ENCODE measurements around the gene COX4I1. TPM values are rescaled to one million over a fixed set of nuclear protein-coding genes. Genes with fewer than 3 reads are reported as not detected.

COX4I1 gene
- polyA plus RNA-seq, 3 donors = 533 to 1,232 (median 1,054) TPM

- H3K27ac ChIP-seq (ENCODE audit: low read depth, low read length) = no peak overlapping the region
- 80 to 98% (median 95%) methylated on average over 2 of the region's 2 CpGs for WGBS, 3 donors
Measured at GRCh38 chr16:85763616-85764015, 35.9 kb upstream of the COX4I1 start.

GRCh38 chr16:85765211-85765610 is 34.3 kb upstream of the COX4I1 start:
- WGBS, 3 donors = 60 to 67% (median 62%) methylated on average over 8 of the region's 8 CpGs
- H3K27ac ChIP-seq (ENCODE audit: low read depth, low read length) = no peak overlapping the region

- no peak overlapping the region for H3K27ac ChIP-seq (ENCODE audit: low read depth, low read length)
- WGBS, 3 donors = 63 to 69% (median 69%) methylated on average over 8 of the region's 8 CpGs
Measured at GRCh38 chr16:85765767-85766166, 33.7 kb upstream of the COX4I1 start.

GRCh38 chr16:85767531-85767930 is 32.0 kb upstream of the COX4I1 start:
- 63 to 75% (median 66%) methylated on average over 8 of the region's 8 CpGs for WGBS, 3 donors
- H3K27ac ChIP-seq (ENCODE audit: low read depth, low read length) = no peak overlapping the region

- 67 to 82% (median 71%) methylated on average over 2 of the region's 2 CpGs for WGBS, 3 donors
- no peak overlapping the region for H3K27ac ChIP-seq (ENCODE audit: low read depth, low read length)
Measured at GRCh38 chr16:85768199-85768598, 31.3 kb upstream of the COX4I1 start.

GRCh38 chr16:85770741-85771140 is 28.8 kb upstream of the COX4I1 start:
- 94 to 98% (median 96%) methylated on average over 6 of the region's 6 CpGs for WGBS, 3 donors
- no peak overlapping the region for H3K27ac ChIP-seq (ENCODE audit: low read depth, low read length)

- WGBS, 3 donors = 93 to 95% (median 94%) methylated on average over 6 of the region's 6 CpGs
Measured at GRCh38 chr16:85773044-85773443, 26.5 kb upstream of the COX4I1 start.

GRCh38 chr16:85774136-85774535 is 25.4 kb upstream of the COX4I1 start:
- no peak overlapping the region for H3K27ac ChIP-seq (ENCODE audit: low read depth, low read length)
- 77 to 78% (median 78%) methylated on average over 6 of the region's 6 CpGs for WGBS, 3 donors

More at GRCh38 chr16:85773044-85773443, 26.5 kb upstream of the COX4I1 start:
- H3K27ac ChIP-seq (ENCODE audit: low read depth, low read length) = no peak overlapping the region

- no peak overlapping the region for H3K27ac ChIP-seq (ENCODE audit: low read depth, low read length)
- WGBS, 3 donors = 84 to 97% (median 97%) methylated on average over 8 of the region's 8 CpGs
Measured at GRCh38 chr16:85774811-85775210, 24.7 kb upstream of the COX4I1 start.

GRCh38 chr16:85777583-85778310 is 21.7 kb upstream of the COX4I1 start:
- WGBS, 3 donors = 64 to 77% (median 65%) methylated on average over 4 of the region's 4 CpGs
- H3K27ac ChIP-seq (ENCODE audit: low read depth, low read length) = no peak overlapping the region

GRCh38 chr16:85778873-85779272 is 20.6 kb upstream of the COX4I1 start:
- 57 to 85% (median 63%) methylated on average over 12 of the region's 12 CpGs for WGBS, 3 donors
- H3K27ac ChIP-seq (ENCODE audit: low read depth, low read length) = no peak overlapping the region

- WGBS, 3 donors = 90 to 93% (median 91%) methylated on average over 26 of the region's 26 CpGs
Measured at GRCh38 chr16:85780281-85780680, 19.2 kb upstream of the COX4I1 start.

GRCh38 chr16:85781156-85781555 is 18.3 kb upstream of the COX4I1 start:
- 88 to 89% (median 88%) methylated on average over 10 of the region's 10 CpGs for WGBS, 3 donors
- no peak overlapping the region for H3K27ac ChIP-seq (ENCODE audit: low read depth, low read length)

More at GRCh38 chr16:85780281-85780680, 19.2 kb upstream of the COX4I1 start:
- no peak overlapping the region for H3K27ac ChIP-seq (ENCODE audit: low read depth, low read length)

- no peak overlapping the region for H3K27ac ChIP-seq (ENCODE audit: low read depth, low read length)
- WGBS, 3 donors = 33 to 54% (median 50%) methylated on average over 16 of the region's 16 CpGs
Measured at GRCh38 chr16:85781695-85782370, 17.7 kb upstream of the COX4I1 start.

GRCh38 chr16:85782451-85782850 is 17.0 kb upstream of the COX4I1 start:
- WGBS, 3 donors = 57 to 78% (median 67%) methylated on average over 6 of the region's 6 CpGs
- H3K27ac ChIP-seq (ENCODE audit: low read depth, low read length) = no peak overlapping the region

GRCh38 chr16:85783441-85783840 is 16.1 kb upstream of the COX4I1 start:
- WGBS, 3 donors = 81 to 94% (median 86%) methylated on average over 8 of the region's 8 CpGs
- H3K27ac ChIP-seq (ENCODE audit: low read depth, low read length) = no peak overlapping the region

GRCh38 chr16:85784813-85785212 is 14.7 kb upstream of the COX4I1 start:
- no peak overlapping the region for H3K27ac ChIP-seq (ENCODE audit: low read depth, low read length)

GRCh38 chr16:85785927-85786326 is 13.6 kb upstream of the COX4I1 start:
- H3K27ac ChIP-seq (ENCODE audit: low read depth, low read length) = no peak overlapping the region
- 93 to 95% (median 94%) methylated on average over 2 of the region's 2 CpGs for WGBS, 3 donors

More at GRCh38 chr16:85784813-85785212, 14.7 kb upstream of the COX4I1 start:
- WGBS, 3 donors = 97 to 98% (median 98%) methylated on average over 2 of the region's 2 CpGs

- no peak overlapping the region for H3K27ac ChIP-seq (ENCODE audit: low read depth, low read length)
- 90 to 94% (median 91%) methylated on average over 11 of the region's 11 CpGs for WGBS, 3 donors
Measured at GRCh38 chr16:85788819-85789218, 10.7 kb upstream of the COX4I1 start.

- H3K27ac ChIP-seq (ENCODE audit: low read depth, low read length) = no peak overlapping the region
- WGBS, 3 donors = 83 to 86% (median 85%) methylated on average over 6 of the region's 6 CpGs
Measured at GRCh38 chr16:85789773-85790172, 9.7 kb upstream of the COX4I1 start.

Data from adipose tissue (tissue), 3 donors.